HFF-Myc (cell line): Measurements from ENCODE around the gene MLXIP.

Experiments used
- DNase-seq: peaks from one replicate; pipeline ENCODE4 v3.0.0-alpha.2; 2011; ENCODE audit warnings: low read depth; ENCODE audit errors: extremely low read depth
- H3K4me3 ChIP-seq: replicated peaks from 2 replicates; pipeline ENCODE4 v1.5.1; 2011; ENCODE audit warnings: low read depth, mild to moderate bottlenecking, control low read depth, low read length
- CTCF ChIP-seq: IDR thresholded peaks from 2 replicates; pipeline ENCODE4 v1.5.1; 2012; ENCODE audit warnings: mild to moderate bottlenecking, low read depth, low read length, control low read depth; ENCODE audit errors: missing control alignments

The MLXIP gene

DNA sequence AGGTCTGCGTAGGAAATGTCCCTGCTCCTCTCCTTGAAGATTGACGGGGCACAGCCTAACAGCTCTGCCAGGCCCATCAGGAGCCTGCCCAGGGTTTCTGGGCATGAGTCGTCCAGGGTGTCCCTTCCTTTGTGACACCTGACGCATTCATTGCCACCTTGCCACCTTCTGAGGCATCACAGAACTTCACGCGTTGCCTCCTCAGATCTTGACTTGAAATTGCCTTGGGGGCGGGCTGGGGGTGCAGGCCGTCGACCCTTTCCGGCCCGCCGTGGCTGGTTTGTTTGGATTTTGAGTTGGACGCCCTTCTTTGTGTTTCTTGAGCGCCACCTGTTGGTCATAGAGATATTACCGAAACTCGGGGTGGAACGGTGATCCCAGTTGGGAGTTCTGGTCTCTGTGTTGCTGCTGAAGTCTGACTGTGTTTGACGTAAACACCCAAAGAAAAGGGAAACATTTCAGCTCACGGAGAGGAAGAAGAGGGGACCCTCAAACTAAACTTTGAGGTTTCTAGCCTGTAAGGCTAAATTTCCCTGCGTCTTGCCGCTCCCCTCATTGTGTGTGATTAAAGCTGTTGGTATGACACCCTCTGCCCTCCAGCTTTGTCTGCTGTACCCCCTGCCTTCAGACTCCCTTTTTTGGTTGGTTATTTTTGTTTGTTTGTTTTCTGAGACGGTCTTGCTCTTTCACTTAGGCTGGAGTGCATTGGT, 44.6 kb downstream of the MLXIP start:
- no peak overlapping the region for H3K4me3 ChIP-seq
- peak; percentile 36 for DNase-seq
- TF ChIP-seq CTCF = peak; percentile 67

DNA sequence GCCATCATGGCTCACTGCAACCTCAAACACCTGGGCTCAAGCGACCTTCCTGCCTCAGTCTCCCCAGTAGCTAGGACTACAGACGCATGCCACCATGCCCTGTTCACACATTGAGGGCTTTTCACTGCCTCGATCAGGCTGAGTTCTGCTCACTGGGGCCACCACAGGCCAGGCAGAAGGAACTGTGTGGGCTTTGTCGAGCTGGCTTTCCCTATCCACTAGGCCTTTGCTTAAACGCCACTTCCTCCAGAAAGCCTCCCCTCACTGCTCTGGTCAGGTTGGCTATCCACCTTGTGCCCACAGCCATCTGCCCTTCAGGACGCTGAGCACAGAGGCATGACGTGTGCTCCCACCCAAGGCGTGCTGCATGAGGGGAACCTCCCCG, 45.2 kb downstream of the MLXIP start:
- TF ChIP-seq CTCF = no peak
- DNase-seq = no peak
- H3K4me3 ChIP-seq = no peak overlapping the region

- no peak overlapping the region for H3K4me3 ChIP-seq
- no peak for DNase-seq
- no peak for TF ChIP-seq CTCF
These were observed 45.8 kb downstream of the MLXIP start for GRCh38 chr12:122124370-122124769.

- no peak for DNase-seq
- TF ChIP-seq CTCF = no peak
- H3K4me3 ChIP-seq = no peak overlapping the region
These were observed 47.1 kb downstream of the MLXIP start for GRCh38 chr12:122125452-122126341.

DNA sequence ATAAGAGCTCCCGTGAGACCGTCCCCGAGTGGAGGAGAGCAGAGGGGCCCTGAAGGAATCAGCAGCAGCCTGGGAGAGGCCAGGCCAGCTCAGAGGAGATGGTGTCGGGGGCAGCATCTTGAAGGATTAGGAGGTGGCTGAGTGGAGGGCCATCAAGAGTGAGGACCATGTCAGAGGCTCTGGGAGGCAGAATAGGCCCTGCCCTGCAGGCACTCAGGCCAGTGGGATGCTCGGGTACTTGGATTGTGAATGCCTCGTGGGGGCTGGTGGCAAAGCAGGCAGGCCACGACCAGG, 47.7 kb downstream of the MLXIP start:
- TF ChIP-seq CTCF = no peak
- DNase-seq = no peak
- no peak overlapping the region for H3K4me3 ChIP-seq

- DNase-seq = no peak
- no peak overlapping the region for H3K4me3 ChIP-seq
- TF ChIP-seq CTCF = no peak
These were observed 48.4 kb downstream of the MLXIP start for GRCh38 chr12:122126713-122127597.
